Fibroblast of villous mesenchyme (primary cell): Measurements from ENCODE around the gene EXT2. TPM values are rescaled to one million over a fixed set of nuclear protein-coding genes. Genes with fewer than 3 reads are reported as not detected.

ENCODE experiments used
- DNase-seq: peaks from one replicate; pipeline ENCODE4 v3.0.0-alpha.2; 2010; ENCODE audit warnings: low read depth
- H3K4me3 ChIP-seq: 2 replicates; pipeline ENCODE4 v1.5.1; 2011; ENCODE audit warnings: low read depth, mild to moderate bottlenecking, low read length
- total RNA-seq: library from RNA; depleted of rRNA; stranded (reverse); fragments of >200 nt; gene quantifications from 2 replicates; pipeline ENCODE4 v1.2.3, GENCODE V29; 2012
- TF ChIP-seq, protein P1 (sequence below): IDR thresholded peaks from 2 replicates; pipeline ENCODE4 v1.5.1; 2012; ENCODE audit warnings: low read depth, mild to moderate bottlenecking, low read length; ENCODE audit not compliant: insufficient read depth

EXT2 gene
- total RNA-seq, 1 donor, result 161 TPM

DNA sequence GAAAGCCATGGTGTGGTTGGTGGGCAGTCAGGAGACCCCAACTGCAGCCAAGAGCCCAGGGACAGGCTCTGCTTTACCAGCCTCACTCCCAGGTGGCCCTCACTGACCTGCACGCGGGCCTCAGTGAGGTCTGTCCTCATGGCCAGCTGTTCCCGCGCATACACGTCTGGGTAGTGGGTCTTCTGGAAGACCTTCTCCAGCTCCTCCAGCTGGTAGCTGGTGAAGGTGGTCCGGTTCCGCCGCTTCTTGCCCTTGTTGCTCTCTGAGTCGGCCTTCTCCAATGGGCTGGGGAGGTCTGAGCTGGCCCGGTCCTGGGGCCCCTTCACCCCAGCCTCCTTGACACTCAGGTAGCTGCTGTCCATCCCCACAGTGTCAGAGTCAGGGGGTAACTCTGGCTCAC, 179.8 kb downstream of the EXT2 start:
- no peak overlapping the region for H3K4me3 ChIP-seq
- DNase-seq, result no peak
- TF ChIP-seq, protein P1, sequence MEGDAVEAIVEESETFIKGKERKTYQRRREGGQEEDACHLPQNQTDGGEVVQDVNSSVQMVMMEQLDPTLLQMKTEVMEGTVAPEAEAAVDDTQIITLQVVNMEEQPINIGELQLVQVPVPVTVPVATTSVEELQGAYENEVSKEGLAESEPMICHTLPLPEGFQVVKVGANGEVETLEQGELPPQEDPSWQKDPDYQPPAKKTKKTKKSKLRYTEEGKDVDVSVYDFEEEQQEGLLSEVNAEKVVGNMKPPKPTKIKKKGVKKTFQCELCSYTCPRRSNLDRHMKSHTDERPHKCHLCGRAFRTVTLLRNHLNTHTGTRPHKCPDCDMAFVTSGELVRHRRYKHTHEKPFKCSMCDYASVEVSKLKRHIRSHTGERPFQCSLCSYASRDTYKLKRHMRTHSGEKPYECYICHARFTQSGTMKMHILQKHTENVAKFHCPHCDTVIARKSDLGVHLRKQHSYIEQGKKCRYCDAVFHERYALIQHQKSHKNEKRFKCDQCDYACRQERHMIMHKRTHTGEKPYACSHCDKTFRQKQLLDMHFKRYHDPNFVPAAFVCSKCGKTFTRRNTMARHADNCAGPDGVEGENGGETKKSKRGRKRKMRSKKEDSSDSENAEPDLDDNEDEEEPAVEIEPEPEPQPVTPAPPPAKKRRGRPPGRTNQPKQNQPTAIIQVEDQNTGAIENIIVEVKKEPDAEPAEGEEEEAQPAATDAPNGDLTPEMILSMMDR, result no peak

DNA sequence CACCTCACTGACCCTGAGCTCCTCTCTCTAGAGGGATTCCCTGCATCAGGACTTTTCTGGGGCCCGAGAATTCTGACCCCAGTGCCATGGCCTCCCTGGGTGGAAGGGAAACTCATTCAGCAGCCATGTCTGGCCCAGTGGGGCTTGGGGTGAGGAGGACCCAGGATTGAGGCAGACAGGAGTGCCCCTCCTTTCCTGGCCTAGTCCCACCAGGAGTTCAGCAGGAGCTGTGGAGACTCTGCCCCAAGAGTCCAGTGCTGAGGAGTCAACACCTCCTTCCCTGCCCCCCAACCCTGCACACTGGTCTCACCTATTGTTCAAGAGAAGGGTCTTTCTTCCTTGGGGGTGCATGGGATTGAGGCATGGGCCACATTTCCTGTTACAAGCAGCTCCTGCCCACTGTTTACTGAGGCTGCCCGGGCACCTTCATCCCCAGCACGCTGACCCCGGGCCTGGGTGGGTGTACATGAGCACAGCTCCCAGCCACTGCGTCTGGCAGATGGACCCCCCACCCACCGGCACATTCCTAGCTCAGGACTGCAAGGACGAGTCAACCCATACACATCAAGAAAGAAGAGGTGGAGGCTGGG, 180.6 kb downstream of the EXT2 start:
- H3K4me3 ChIP-seq, result no peak overlapping the region
- DNase-seq, result no peak
- TF ChIP-seq, protein P1, result no peak

DNA sequence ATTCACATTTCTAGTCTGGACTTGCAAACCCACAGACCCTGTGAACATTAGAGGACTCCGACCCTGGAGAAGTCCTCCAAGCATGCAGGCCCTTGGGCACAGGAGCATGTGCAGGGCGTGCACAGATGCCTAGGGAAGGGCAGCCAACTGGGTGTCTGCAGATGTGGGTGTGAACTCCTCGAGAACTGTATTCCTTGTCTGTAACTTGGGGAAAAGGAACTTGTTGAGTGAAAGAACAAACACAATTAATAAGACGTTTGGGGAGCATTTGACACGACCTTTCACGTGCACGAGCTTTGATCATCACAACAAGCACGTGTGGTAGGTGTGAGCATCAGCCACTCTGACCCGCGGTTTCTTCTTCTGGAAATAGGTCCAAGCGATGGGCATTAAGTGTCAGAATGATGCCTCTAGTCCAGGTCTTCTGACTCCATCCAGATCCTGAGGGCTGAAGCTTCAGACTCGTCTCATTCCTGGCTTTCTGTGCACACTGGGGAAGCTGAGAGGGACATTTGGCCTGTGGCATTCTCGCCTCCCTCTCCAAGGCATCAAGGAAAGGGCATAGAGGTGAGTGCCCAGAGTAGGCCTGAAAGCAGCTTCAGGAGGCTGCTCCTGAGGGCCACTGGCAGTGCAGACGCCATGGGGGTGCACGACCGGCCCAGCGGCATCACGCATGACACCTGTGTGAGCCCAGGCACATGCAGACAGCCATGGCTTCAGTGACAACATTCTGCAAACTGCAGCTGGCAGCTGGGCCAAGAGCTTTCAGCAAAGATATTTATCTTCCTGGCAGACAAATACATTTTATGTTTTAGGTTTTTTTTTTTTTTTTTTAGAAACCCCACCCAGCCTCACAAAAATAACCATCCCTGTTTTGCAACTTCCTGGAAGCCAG, 182.0 kb downstream of the EXT2 start:
- H3K4me3 ChIP-seq, result no peak overlapping the region
- DNase-seq, result no peak
- TF ChIP-seq, protein P1, result no peak

DNA sequence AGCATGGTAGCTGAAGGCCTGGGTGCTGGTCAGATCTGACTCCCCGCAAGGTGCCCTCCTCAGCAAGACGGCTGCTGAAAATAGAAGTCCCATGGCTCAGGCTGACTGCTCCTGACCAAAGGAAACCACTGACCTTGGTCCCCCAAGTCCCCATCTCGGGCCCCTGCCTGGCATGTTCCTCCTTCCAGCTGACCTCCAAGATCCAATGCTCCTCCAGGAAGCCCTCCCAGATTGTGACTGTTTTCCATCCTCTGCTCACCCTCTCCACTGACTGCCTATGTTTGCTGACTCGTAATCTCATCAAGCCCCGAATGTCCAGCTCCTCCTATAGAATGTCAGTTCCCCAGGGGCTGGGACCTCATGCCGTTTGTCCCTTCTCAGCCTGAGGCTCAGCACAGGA, 184.0 kb downstream of the EXT2 start:
- no peak for DNase-seq
- no peak overlapping the region for H3K4me3 ChIP-seq
- TF ChIP-seq, protein P1, result no peak

DNA sequence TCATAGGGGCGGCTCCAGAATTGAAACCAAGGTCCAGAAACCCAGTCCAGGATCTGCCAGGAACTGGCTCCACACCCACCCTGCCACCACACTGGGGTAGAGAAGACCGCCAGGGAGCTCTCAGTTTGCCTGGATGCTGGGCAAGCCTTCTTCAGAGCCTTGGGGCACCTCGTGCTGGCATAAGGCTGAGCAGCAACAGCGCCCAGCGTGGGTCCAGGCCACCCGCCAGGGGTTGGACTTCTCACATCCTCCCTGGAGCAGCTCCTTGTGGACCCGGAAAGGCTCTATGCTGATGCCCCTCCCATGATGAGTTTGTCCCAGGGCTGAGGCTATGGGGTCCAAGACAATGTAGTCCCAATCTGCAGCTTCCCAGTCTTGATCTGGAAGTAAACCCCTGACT, 184.8 kb downstream of the EXT2 start:
- TF ChIP-seq, protein P1, result no peak
- DNase-seq, result no peak
- no peak overlapping the region for H3K4me3 ChIP-seq

DNA sequence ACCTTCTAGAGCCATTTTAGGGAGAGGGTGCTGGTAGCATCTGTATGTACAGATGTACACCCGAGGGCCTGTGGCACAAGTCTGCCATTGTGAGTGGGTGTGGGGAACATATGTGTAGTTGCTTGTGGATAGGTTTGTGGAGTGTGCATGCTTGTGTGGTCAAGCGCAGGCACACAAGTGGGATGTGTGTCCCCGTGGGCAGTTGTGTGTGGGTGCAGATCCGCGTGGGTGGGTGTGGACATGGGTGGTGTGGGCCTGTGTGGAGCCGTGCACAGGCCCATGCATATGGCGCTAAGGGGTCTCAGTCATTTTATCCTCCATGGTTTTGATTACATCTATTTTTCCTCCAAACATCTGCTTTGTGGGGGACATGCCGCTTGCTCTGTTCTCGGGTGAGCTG, 185.7 kb downstream of the EXT2 start:
- TF ChIP-seq, protein P1, result no peak
- DNase-seq, result no peak
- H3K4me3 ChIP-seq, result no peak overlapping the region
